Measurements from ENCODE around the gene FGF6.

Gene FGF6

GRCh38 chr12:4483885-4484823 is 38.5 kb upstream of the FGF6 start:
- DNase-seq (ENCODE audit: low spot score): no peak
- TF ChIP-seq, protein P1, sequence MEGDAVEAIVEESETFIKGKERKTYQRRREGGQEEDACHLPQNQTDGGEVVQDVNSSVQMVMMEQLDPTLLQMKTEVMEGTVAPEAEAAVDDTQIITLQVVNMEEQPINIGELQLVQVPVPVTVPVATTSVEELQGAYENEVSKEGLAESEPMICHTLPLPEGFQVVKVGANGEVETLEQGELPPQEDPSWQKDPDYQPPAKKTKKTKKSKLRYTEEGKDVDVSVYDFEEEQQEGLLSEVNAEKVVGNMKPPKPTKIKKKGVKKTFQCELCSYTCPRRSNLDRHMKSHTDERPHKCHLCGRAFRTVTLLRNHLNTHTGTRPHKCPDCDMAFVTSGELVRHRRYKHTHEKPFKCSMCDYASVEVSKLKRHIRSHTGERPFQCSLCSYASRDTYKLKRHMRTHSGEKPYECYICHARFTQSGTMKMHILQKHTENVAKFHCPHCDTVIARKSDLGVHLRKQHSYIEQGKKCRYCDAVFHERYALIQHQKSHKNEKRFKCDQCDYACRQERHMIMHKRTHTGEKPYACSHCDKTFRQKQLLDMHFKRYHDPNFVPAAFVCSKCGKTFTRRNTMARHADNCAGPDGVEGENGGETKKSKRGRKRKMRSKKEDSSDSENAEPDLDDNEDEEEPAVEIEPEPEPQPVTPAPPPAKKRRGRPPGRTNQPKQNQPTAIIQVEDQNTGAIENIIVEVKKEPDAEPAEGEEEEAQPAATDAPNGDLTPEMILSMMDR (IDR thresholded peaks at IDR 0.05; ENCODE audit: extremely low read depth, insufficient read depth, missing control alignments): no peak
- in situ Hi-C loops (cut with MboI; ENCODE audit: low pct_unique_long_range_greater_than_20kb, low sequenced_read_pairs, unreplicated experiment): no loop called here

DNA sequence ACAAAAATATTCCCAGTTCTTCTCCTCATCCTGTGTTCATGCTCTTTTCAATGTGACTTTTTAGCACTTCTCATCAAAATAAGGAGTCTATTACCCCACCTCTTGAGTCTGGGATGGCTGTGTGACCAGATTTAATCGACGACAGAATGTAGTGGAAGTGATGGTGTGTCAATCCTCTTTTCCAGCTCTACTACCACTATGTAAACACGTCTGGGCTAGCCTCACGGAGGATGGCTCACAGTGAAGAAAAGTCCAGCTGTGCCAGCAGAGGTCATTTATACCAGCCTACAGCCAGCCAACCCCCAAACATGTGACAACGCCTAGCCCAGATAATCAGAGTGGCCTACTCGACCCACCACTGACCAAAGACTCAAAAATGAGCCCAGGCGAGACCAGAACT is 37.3 kb upstream of the FGF6 start:
- DNase-seq (ENCODE audit: low spot score): no peak
- TF ChIP-seq, protein P1 (IDR thresholded peaks at IDR 0.05; ENCODE audit: extremely low read depth, insufficient read depth, missing control alignments): no peak
- in situ Hi-C loops (cut with MboI; ENCODE audit: low pct_unique_long_range_greater_than_20kb, low sequenced_read_pairs, unreplicated experiment): no loop called here

GRCh38 chr12:4478933-4479332 is 33.3 kb upstream of the FGF6 start:
- in situ Hi-C loops (cut with MboI; ENCODE audit: low pct_unique_long_range_greater_than_20kb, low sequenced_read_pairs, unreplicated experiment): no loop called here
- no peak for DNase-seq (ENCODE audit: low spot score)
- TF ChIP-seq, protein P1 (IDR thresholded peaks at IDR 0.05; ENCODE audit: extremely low read depth, insufficient read depth, missing control alignments): no peak

- no peak for DNase-seq (ENCODE audit: low spot score)
- in situ Hi-C loops (cut with MboI; ENCODE audit: low pct_unique_long_range_greater_than_20kb, low sequenced_read_pairs, unreplicated experiment): no loop called here
- TF ChIP-seq, protein P1 (IDR thresholded peaks at IDR 0.05; ENCODE audit: extremely low read depth, insufficient read depth, missing control alignments): no peak
Measured at GRCh38 chr12:4477129-4477528, 31.5 kb upstream of the FGF6 start.

- in situ Hi-C loops (cut with MboI; ENCODE audit: low pct_unique_long_range_greater_than_20kb, low sequenced_read_pairs, unreplicated experiment): no loop called here
- TF ChIP-seq, protein P1 (IDR thresholded peaks at IDR 0.05; ENCODE audit: extremely low read depth, insufficient read depth, missing control alignments): no peak
- DNase-seq (ENCODE audit: low spot score): no peak
Measured at GRCh38 chr12:4472046-4472445, 26.4 kb upstream of the FGF6 start.

GRCh38 chr12:4471256-4471655 is 25.6 kb upstream of the FGF6 start:
- in situ Hi-C loops (cut with MboI; ENCODE audit: low pct_unique_long_range_greater_than_20kb, low sequenced_read_pairs, unreplicated experiment): no loop called here
- TF ChIP-seq, protein P1 (IDR thresholded peaks at IDR 0.05; ENCODE audit: extremely low read depth, insufficient read depth, missing control alignments): no peak
- no peak for DNase-seq (ENCODE audit: low spot score)
